Measurements from ENCODE around the gene GMCL1. TPM values are rescaled to one million over a fixed set of nuclear protein-coding genes. Genes with fewer than 3 reads are reported as not detected.

GMCL1 gene
- total and polyA plus RNA-seq, 2 of the 13 experiments (the other 11 are each of a cell fraction or from before 2014, with no cell fraction given): 18.7 to 24.0 TPM

- TF ChIP-seq STAT6 (CRISPR knock-in tag; IDR thresholded peaks at IDR 0.05; ENCODE audit: borderline replicate concordance): no peak
- no peak for TF ChIP-seq POLR2A (IDR thresholded peaks at IDR 0.05; ENCODE audit: insufficient read depth in 1 of 2, low read depth in 2 of 2, low read length in 2 of 2)
- TF ChIP-seq KMT2B (CRISPR knock-in tag; IDR thresholded peaks at IDR 0.05): no peak
- no peak for TF ChIP-seq ZSCAN29 (CRISPR knock-in tag; conservative IDR thresholded peaks at IDR 0.05)
- no peak for TF ChIP-seq TSC22D2 (CRISPR knock-in tag; IDR thresholded peaks at IDR 0.05; ENCODE audit: borderline replicate concordance)
- TF ChIP-seq ZNF101 (CRISPR knock-in tag; IDR thresholded peaks at IDR 0.05; ENCODE audit: borderline replicate concordance, low read depth): no peak
- TF ChIP-seq NFE2L2 (IDR thresholded peaks at IDR 0.05; ENCODE audit: low read length): no peak
- TF ChIP-seq ZBTB1 (CRISPR knock-in tag; IDR thresholded peaks at IDR 0.05; ENCODE audit: borderline replicate concordance): no peak
- no peak for TF ChIP-seq SRY (CRISPR knock-in tag; IDR thresholded peaks at IDR 0.05)
- no peak for TF ChIP-seq TBX3 (IDR thresholded peaks at IDR 0.05; ENCODE audit: borderline replicate concordance)
- peak; percentile 47; the same call in 1 of the 2 replicates for TF ChIP-seq DDIT3 (CRISPR knock-in tag; IDR thresholded peaks at IDR 0.05)
- TF ChIP-seq ZNF580 (CRISPR knock-in tag; IDR thresholded peaks at IDR 0.05; ENCODE audit: borderline replicate concordance, low read depth): no peak
- 0 out of 2 replicates have a peak, but pooled peaks have one; percentile 46 for TF ChIP-seq RCOR2 (CRISPR knock-in tag; IDR thresholded peaks at IDR 0.05)
- no peak for TF ChIP-seq ZNF530 (CRISPR knock-in tag; IDR thresholded peaks at IDR 0.05; ENCODE audit: low read depth)
- TF ChIP-seq ZSCAN31 (CRISPR knock-in tag; IDR thresholded peaks at IDR 0.05; ENCODE audit: low read depth): no peak
- TF ChIP-seq ZNF503 (CRISPR knock-in tag; IDR thresholded peaks at IDR 0.05): no peak
- no peak for TF ChIP-seq ZNF766 (CRISPR knock-in tag; IDR thresholded peaks at IDR 0.05; ENCODE audit: borderline replicate concordance)
- TF ChIP-seq MAFK (conservative IDR thresholded peaks at IDR 0.05 in 1 of 2, IDR thresholded peaks at IDR 0.05 in 1 of 2; ENCODE audit: low read length in 2 of 2): no peak
- no peak for TF ChIP-seq NFKB2 (CRISPR knock-in tag; IDR thresholded peaks at IDR 0.05; ENCODE audit: borderline replicate concordance)
- no peak for TF ChIP-seq ZBTB26 (CRISPR knock-in tag; IDR thresholded peaks at IDR 0.05; ENCODE audit: borderline replicate concordance)
- no peak for TF ChIP-seq ZFP90 (CRISPR knock-in tag; IDR thresholded peaks at IDR 0.05; ENCODE audit: borderline replicate concordance)
- no peak for TF ChIP-seq SP2 (CRISPR knock-in tag; IDR thresholded peaks at IDR 0.05)
- TF ChIP-seq ZNF124 (CRISPR knock-in tag; IDR thresholded peaks at IDR 0.05): no peak
- no peak for TF ChIP-seq ONECUT2 (CRISPR knock-in tag; IDR thresholded peaks at IDR 0.05)
- no peak for TF ChIP-seq ZNF251 (CRISPR knock-in tag; IDR thresholded peaks at IDR 0.05)
These were observed 97.5 kb downstream of the GMCL1 start (continued) for GRCh38 chr2:69926849-69927515.
